Skeletal muscle cell (primary cell): Measurements from ENCODE around the gene PTGER1.
"Not testable (repeated sequence)": the region's sequence is repeated elsewhere in the genome, so short reads cannot be mapped to it uniquely, and the experiment has no call there.

Experiments used
- DNase-seq: peaks from one replicate; pipeline ENCODE4 v3.0.0-alpha.2; 2010; ENCODE audit warnings: low read depth
- H3K4me3 ChIP-seq: 2 replicates; pipeline ENCODE4 v1.5.1; 2011; ENCODE audit warnings: low read depth, mild to moderate bottlenecking, control low read depth, low read length, moderate library complexity

PTGER1 gene

GRCh38 chr19:14475251-14476073 lies at the start of gene PTGER1:
Gene PTGER1, minus strand, starts transcription at chr19:14475354. Its CDS starts 1,034 bp downstream, at chr19:14474320.
- no peak for DNase-seq
- H3K4me3 ChIP-seq, result no peak within 1 kb of the TSS

- no peak overlapping the region for H3K4me3 ChIP-seq
- DNase-seq, result no peak
These were observed 45.4 kb upstream of the PTGER1 start for GRCh38 chr19:14520543-14520942.

GRCh38 chr19:14519860-14520407 lies 44.8 kb upstream of the PTGER1 start:
- no peak overlapping the region for H3K4me3 ChIP-seq
- peak; percentile 61 for DNase-seq

- no peak overlapping the region for H3K4me3 ChIP-seq
- DNase-seq, result no peak
These were observed 44.2 kb upstream of the PTGER1 start for GRCh38 chr19:14519245-14519859.

- H3K4me3 ChIP-seq, result peak within 1 kb of the TSS; percentile 90
- no peak for DNase-seq
These were observed 42.8 kb upstream of the PTGER1 start, which contains the start of gene DNAJB1 for GRCh38 chr19:14517840-14518505. Gene DNAJB1, minus strand, starts transcription at chr19:14518397. Its CDS starts 48 bp downstream, at chr19:14518349.

GRCh38 chr19:14517446-14517839 lies 42.3 kb upstream of the PTGER1 start:
- peak overlapping the region; percentile 90 for H3K4me3 ChIP-seq
- DNase-seq, result no peak

- peak overlapping the region; percentile 90 for H3K4me3 ChIP-seq
- DNase-seq, result no peak
These were observed 41.7 kb upstream of the PTGER1 start for GRCh38 chr19:14516746-14517438.

GRCh38 chr19:14516048-14516534 lies 40.9 kb upstream of the PTGER1 start:
- H3K4me3 ChIP-seq, result peak overlapping the region; percentile 90
- DNase-seq, result no peak

GRCh38 chr19:14515501-14516047 lies 40.4 kb upstream of the PTGER1 start:
- H3K4me3 ChIP-seq, result peak overlapping the region; percentile 90
- no peak for DNase-seq

GRCh38 chr19:14514215-14514863 lies 39.2 kb upstream of the PTGER1 start:
- H3K4me3 ChIP-seq, result no peak overlapping the region
- no peak for DNase-seq

- no peak for DNase-seq
- H3K4me3 ChIP-seq, result no peak overlapping the region
These were observed 37.3 kb upstream of the PTGER1 start for GRCh38 chr19:14512406-14512961.

- no peak for DNase-seq
- H3K4me3 ChIP-seq, result no peak overlapping the region
These were observed 36.1 kb upstream of the PTGER1 start for GRCh38 chr19:14511229-14511593.

GRCh38 chr19:14510311-14511228 lies 35.4 kb upstream of the PTGER1 start:
- no peak overlapping the region for H3K4me3 ChIP-seq
- DNase-seq, result peak; percentile 51

- H3K4me3 ChIP-seq, result no peak overlapping the region
- DNase-seq, result no peak
These were observed 32.8 kb upstream of the PTGER1 start for GRCh38 chr19:14507704-14508542.

- H3K4me3 ChIP-seq, result no peak overlapping the region
- peak; percentile 33 for DNase-seq
These were observed 30.5 kb upstream of the PTGER1 start for GRCh38 chr19:14505488-14506239.

GRCh38 chr19:14504575-14504974 lies 29.4 kb upstream of the PTGER1 start:
- H3K4me3 ChIP-seq, DNase-seq: not testable (repeated sequence)
